ENCODE data around the gene SART3. TPM values are rescaled to one million over a fixed set of nuclear protein-coding genes. Genes with fewer than 3 reads are reported as not detected.

SART3 gene
- total and polyA plus RNA-seq, 2 of the 8 experiments (the other 6 are each of a cell fraction or from before 2014, with no cell fraction given) = 16.0 to 103 TPM

- no peaks in the 10 kb centered on the region for H3K4me1 ChIP-seq (replicated peaks in 1 of 4; ENCODE audit: control insufficient read depth in 3 of 4, insufficient read depth in 4 of 4, low read length in 3 of 4)
- no peak for FAIRE-seq
- peaks cover 12 to 14% of the 10 kb centered on the region in 2 experiments for H3K9me3 ChIP-seq (ENCODE audit: insufficient read depth in 2 of 2, low read depth in 1 of 2, low read length in 1 of 2)
- no peak overlapping the region for H2AFZ ChIP-seq (ENCODE audit: low read length)
- no peak overlapping the region for H2BK5ac ChIP-seq (ENCODE audit: low read depth, low read length)
- no peaks in the 10 kb centered on the region for H3K79me1 ChIP-seq (ENCODE audit: low read depth, low read length)
- no peak overlapping the region for H4K5ac ChIP-seq (ENCODE audit: insufficient read length, low read depth, low read length)
- DNase-seq (ENCODE audit: low read depth in 1 of 2, low spot score in 2 of 2) = no peak
- H4K91ac ChIP-seq (replicated peaks; ENCODE audit: insufficient read length, low read length) = no peak overlapping the region
- H2BK120ac ChIP-seq (replicated peaks; ENCODE audit: low read depth, low read length) = no peak overlapping the region
- H3K23ac ChIP-seq (ENCODE audit: insufficient read length) = no peak overlapping the region
- no peak overlapping the region for H4K8ac ChIP-seq (ENCODE audit: extremely low read depth, insufficient read depth, low read length)
- H3K79me2 ChIP-seq (ENCODE audit: control insufficient read depth in 1 of 2, insufficient read depth in 2 of 2, low read length in 2 of 2) = no peaks in the 10 kb centered on the region
- H3K4me3 ChIP-seq (ENCODE audit: extremely low read depth in 1 of 4, insufficient read depth in 2 of 4, low read depth in 3 of 4, low read length in 4 of 4) = no peak overlapping the region
- no peak for TF ChIP-seq CBX5 (IDR thresholded peaks at IDR 0.05; ENCODE audit: low read depth, low read length)
- TF ChIP-seq KDM4A (IDR thresholded peaks at IDR 0.05; ENCODE audit: low read depth, low read length, severe bottlenecking) = no peak
- H2BK20ac ChIP-seq (ENCODE audit: low read length) = no peak overlapping the region
- no peak overlapping the region for H3K18ac ChIP-seq (ENCODE audit: extremely low read depth, low read length)
- no peak overlapping the region for H2BK15ac ChIP-seq (ENCODE audit: low read length)
- no peaks in the 10 kb centered on the region for H3K23me2 ChIP-seq (ENCODE audit: low read depth, low read length)
- POLR2A ChIA-PET (ENCODE audit: partially characterized antibody) = no interaction called here
- WGBS, 2 experiments (ENCODE audit: extremely low coverage in 1 of 2, insufficient coverage in 1 of 2, insufficient read length in 1 of 2, insufficient replicate concordance in 2 of 2, low coverage in 1 of 2, low lambda C conversion rate in 2 of 2, missing lambda C conversion rate in 1 of 2) = 95% methylated on average over 7 of the region's 7 CpGs; no CpG with 5 or more reads in 1 of the 2 experiments
- H3K36me3 ChIP-seq (ENCODE audit: control insufficient read depth in 2 of 4, insufficient read depth in 4 of 4, low read length in 3 of 4) = peaks cover 0 to 4% (median 0%) of the 10 kb centered on the region in 4 experiments; a peak in 1 of 8 replicates
- no peak overlapping the region for H3K4ac ChIP-seq (replicated peaks; ENCODE audit: insufficient read length, low read depth, low read length)
- no peaks in the 10 kb centered on the region for H3K27me3 ChIP-seq (replicated peaks in 1 of 4; ENCODE audit: control insufficient read depth in 3 of 4, extremely low read depth in 1 of 4, insufficient read depth in 3 of 4, low read length in 3 of 4)
- no peak overlapping the region for H3K56ac ChIP-seq (replicated peaks; ENCODE audit: insufficient read length, low read depth, low read length)
- H4K20me1 ChIP-seq (replicated peaks in 1 of 2; ENCODE audit: control insufficient read depth in 1 of 2, insufficient read depth in 2 of 2, low read length in 2 of 2) = no peaks in the 10 kb centered on the region
- H3K14ac ChIP-seq (ENCODE audit: insufficient read length) = no peak overlapping the region
- no peak overlapping the region for H2AK5ac ChIP-seq (ENCODE audit: low read depth, low read length)
- no peak overlapping the region for H3K9ac ChIP-seq (replicated peaks in 1 of 4; ENCODE audit: extremely low read depth in 1 of 4, low read depth in 3 of 4, low read length in 3 of 4)
- H3K4me2 ChIP-seq (ENCODE audit: insufficient read depth in 1 of 2, low read depth in 2 of 2, low read length in 2 of 2) = no peak overlapping the region
- CTCF ChIA-PET (ENCODE audit: partially characterized antibody) = interaction anchor here (1.2 to 2.0 kb wide), 3 partner anchors 9 to 512 kb away, joined by 3 to 14 read pairs (median 5); no protein-coding TSS in a partner anchor
- H3K27ac ChIP-seq (ENCODE audit: low read depth, low read length) = no peak overlapping the region
- H2BK12ac ChIP-seq (ENCODE audit: low read depth, low read length) = no peak overlapping the region
Observed at GRCh38 chr12:108505129-108505528, 55.8 kb downstream of the SART3 start.

All from H1 (cell line).